HepG2 (cell line): ENCODE results near the gene EGFR. TPM values are rescaled to one million over a fixed set of nuclear protein-coding genes. Genes with fewer than 3 reads are reported as not detected.

Experiments used
- CEBPZ ChIP-seq: IDR thresholded peaks from 2 replicates; pipeline ENCODE4 v1.6.1; 2012; ENCODE audit warnings: low read length, improper control_type of control experiment
- ETV5 ChIP-seq: IDR thresholded peaks from 2 replicates; pipeline ENCODE4 v1.6.1; 2018; ENCODE audit warnings: missing biosample characterization, missing genetic modification reagents, inconsistent platforms, borderline replicate concordance
- ISL2 ChIP-seq: sonication (generic); formaldehyde crosslinking; IDR thresholded peaks from 2 replicates; pipeline ENCODE4 v1.5.0; 2020; ENCODE audit warnings: missing genetic modification reagents
- MXD1 ChIP-seq: sonication (generic); formaldehyde crosslinking; IDR thresholded peaks from 2 replicates; pipeline ENCODE4 v1.4.0; 2020; ENCODE audit warnings: mild to moderate bottlenecking, missing genetic modification reagents
- PHF8 ChIP-seq: sonication (generic); formaldehyde crosslinking; IDR thresholded peaks from 2 replicates; pipeline ENCODE4 v1.5.0; 2020; ENCODE audit warnings: missing genetic modification reagents
- POLR2AphosphoS5 ChIP-seq: IDR thresholded peaks from 2 replicates; pipeline ENCODE4 v1.6.1; 2012; ENCODE audit warnings: low read depth, low read length
- PTBP1 ChIP-seq: fragments of 200-400 bp; formaldehyde crosslinking; IDR thresholded peaks from 2 replicates; pipeline ENCODE4 v1.6.1; 2018; ENCODE audit warnings: low read length, low read depth; ENCODE audit not compliant: poor library complexity, severe bottlenecking
- STAT6 ChIP-seq: sonication (generic); formaldehyde crosslinking; IDR thresholded peaks from 2 replicates; pipeline ENCODE4 v1.4.0; 2020; ENCODE audit warnings: missing genetic modification reagents, mild to moderate bottlenecking, borderline replicate concordance
- TGIF2 ChIP-seq: IDR thresholded peaks from 2 replicates; pipeline ENCODE4 v1.6.1; 2016; ENCODE audit warnings: control low read depth, missing compliant biosample characterization
- ZHX1 ChIP-seq: sonication (generic); formaldehyde crosslinking; IDR thresholded peaks from 2 replicates; pipeline ENCODE4 v1.8.1; 2022; ENCODE audit warnings: low read depth, mild to moderate bottlenecking, missing genetic modification reagents
- ZNF337 ChIP-seq: sonication (generic); formaldehyde crosslinking; IDR thresholded peaks from 2 replicates; pipeline ENCODE4 v1.5.1; 2020; ENCODE audit warnings: missing genetic modification reagents, low read depth, mild to moderate bottlenecking, borderline replicate concordance
- ZNF510 ChIP-seq: sonication (generic); formaldehyde crosslinking; IDR thresholded peaks from 2 replicates; pipeline ENCODE4 v1.4.0; 2020; ENCODE audit warnings: low read depth, mild to moderate bottlenecking, missing genetic modification reagents
- ZNF569 ChIP-seq: sonication (generic); formaldehyde crosslinking; IDR thresholded peaks from 2 replicates; pipeline ENCODE4 v1.5.0; 2020; ENCODE audit warnings: mild to moderate bottlenecking, missing genetic modification reagents, moderate library complexity, borderline replicate concordance
- ZNF891 ChIP-seq: sonication (generic); formaldehyde crosslinking; IDR thresholded peaks from 2 replicates; pipeline ENCODE4 v1.5.0; 2020; ENCODE audit warnings: mild to moderate bottlenecking, missing genetic modification reagents
- polyA plus RNA-seq, 8 experiments: library from polyadenylated mRNA; depleted of rRNA in 3 of 8; stranded (reverse) in 7 of 8; unstranded in 1 of 8; fragments of >200 nt; fragmentation: Illumina TruSeq in 4 of 8; extraction: Trizol in 4 of 8; gene quantifications; 2 replicates each; pipeline versions ENCODE4 v1.2.1 to v1.2.3, GENCODE V29; 2011 to 2016; ENCODE audit warnings: low read depth in 4 of 8, missing spikeins in 1 of 8, mixed read lengths in 1 of 8; ENCODE audit not compliant: insufficient read depth in 1 of 8
- total RNA-seq, 5 experiments: library from RNA; depleted of rRNA; stranded (reverse); fragments of >200 nt; fragmentation: Illumina TruSeq; extraction: Trizol; gene quantifications; 2 replicates each; pipeline ENCODE4 v1.2.3, GENCODE V29; 2016; ENCODE audit warnings: low read depth in 1 of 5
- TF ChIP-seq, protein P1 (sequence below): sonication (generic); formaldehyde crosslinking; IDR thresholded peaks from 2 replicates; pipeline ENCODE4 v1.5.0; 2020; ENCODE audit warnings: mild to moderate bottlenecking, missing genetic modification reagents

Gene EGFR
- total and polyA plus RNA-seq, 2 of the 13 experiments (the other 11 are each of a cell fraction or from before 2014, with no cell fraction given): 7.0 to 10.0 TPM

DNA sequence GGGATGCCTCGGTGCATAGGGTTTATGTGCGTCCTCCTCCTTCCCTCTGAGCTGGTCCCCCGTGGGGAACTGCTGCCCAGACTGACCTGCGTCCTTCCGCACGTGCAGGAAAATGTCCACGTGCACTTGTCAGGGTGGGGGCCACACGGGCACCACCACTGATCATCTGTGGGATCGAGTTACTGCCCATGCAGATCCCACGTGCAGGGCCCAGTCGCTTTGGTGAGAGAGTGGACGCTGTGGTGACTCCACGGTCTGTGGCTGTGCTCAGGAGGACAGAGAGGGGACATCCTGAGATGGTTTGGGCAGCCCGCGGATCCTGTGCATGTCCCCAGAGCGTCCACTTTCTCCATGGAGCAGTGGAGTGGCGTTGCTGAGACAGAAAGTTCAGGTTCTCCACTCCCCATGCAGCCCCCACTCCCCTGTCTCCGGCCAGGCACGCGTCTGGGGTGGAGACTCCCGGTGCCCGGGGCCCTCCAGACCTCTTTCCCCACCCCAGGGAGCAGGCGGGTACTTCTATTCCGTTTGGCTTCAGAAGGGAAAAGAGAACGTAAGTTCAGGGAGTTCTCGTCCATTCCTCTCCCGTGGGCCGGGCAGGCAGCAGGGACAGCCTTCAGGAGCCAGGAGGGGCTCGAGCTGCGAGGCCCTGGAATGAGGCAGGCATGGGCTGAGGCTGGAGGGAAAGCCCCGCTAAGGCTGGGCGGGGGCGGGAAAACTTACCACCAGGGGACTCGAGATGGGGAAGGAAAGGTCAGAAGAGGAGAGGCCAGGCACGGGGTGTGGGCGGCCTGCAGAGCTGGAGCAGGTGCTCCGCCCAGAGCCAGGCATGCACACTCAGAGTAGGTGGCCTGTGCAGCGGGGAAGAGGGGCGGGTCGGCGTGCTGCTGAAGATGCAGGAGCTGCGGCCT, 59.9 kb downstream of the EGFR start (continued):
- TF ChIP-seq PHF8 (CRISPR knock-in tag) (peak; percentile 54; the same call in 1 of the 2 replicates), ISL2 (peak; percentile 60), ZNF891 (CRISPR knock-in tag) (peak; percentile 42; the same call in 1 of the 2 replicates), ETV5 (peak; percentile 52; the same call in 1 of the 2 replicates), ZHX1 (CRISPR knock-in tag) (0 out of 2 replicates have a peak, but pooled peaks have one; percentile 22), TGIF2 (CRISPR knock-in tag) (0 out of 2 replicates have a peak, but pooled peaks have one; percentile 32), MXD1 (CRISPR knock-in tag) (peak; percentile 27; the same call in 1 of the 2 replicates), ZNF569 (no peak), CEBPZ (no peak), STAT6 (CRISPR knock-in tag) (no peak; the same call in 1 of the 2 replicates), PTBP1 (no peak), ZNF510 (CRISPR knock-in tag) (peak; percentile 95), POLR2AphosphoS5 (peak; percentile 68), ZNF337 (CRISPR knock-in tag) (no peak)
- TF ChIP-seq, protein P1, sequence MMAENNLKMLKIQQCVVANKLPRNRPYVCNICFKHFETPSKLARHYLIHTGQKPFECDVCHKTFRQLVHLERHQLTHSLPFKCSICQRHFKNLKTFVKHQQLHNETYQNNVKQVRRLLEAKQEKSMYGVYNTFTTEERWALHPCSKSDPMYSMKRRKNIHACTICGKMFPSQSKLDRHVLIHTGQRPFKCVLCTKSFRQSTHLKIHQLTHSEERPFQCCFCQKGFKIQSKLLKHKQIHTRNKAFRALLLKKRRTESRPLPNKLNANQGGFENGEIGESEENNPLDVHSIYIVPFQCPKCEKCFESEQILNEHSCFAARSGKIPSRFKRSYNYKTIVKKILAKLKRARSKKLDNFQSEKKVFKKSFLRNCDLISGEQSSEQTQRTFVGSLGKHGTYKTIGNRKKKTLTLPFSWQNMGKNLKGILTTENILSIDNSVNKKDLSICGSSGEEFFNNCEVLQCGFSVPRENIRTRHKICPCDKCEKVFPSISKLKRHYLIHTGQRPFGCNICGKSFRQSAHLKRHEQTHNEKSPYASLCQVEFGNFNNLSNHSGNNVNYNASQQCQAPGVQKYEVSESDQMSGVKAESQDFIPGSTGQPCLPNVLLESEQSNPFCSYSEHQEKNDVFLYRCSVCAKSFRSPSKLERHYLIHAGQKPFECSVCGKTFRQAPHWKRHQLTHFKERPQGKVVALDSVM (CRISPR knock-in tag): peak; percentile 88
